Dermis blood vessel endothelial cell (primary cell): ENCODE data around the gene MED12L. TPM values are rescaled to one million over a fixed set of nuclear protein-coding genes. Genes with fewer than 3 reads are reported as not detected.

Experiments used
- DNase-seq: peaks from one replicate; pipeline ENCODE4 v3.0.0; 2010
- total RNA-seq: library from RNA; depleted of rRNA; stranded (reverse); fragments of >200 nt; gene quantifications from 2 replicates; pipeline ENCODE4 v1.2.3, GENCODE V29; 2014

The MED12L gene
- total RNA-seq, 1 donor from 2014 or later = under 0.01 TPM

GRCh38 chr3:151091685-151092345, 6.4 kb downstream of the MED12L start:
- DNase-seq = no peak

- no peak for DNase-seq
These were observed 7.7 kb downstream of the MED12L start for GRCh38 chr3:151093148-151093547.

- DNase-seq = no peak
These were observed 8.4 kb downstream of the MED12L start for GRCh38 chr3:151093905-151094304.

- DNase-seq = no peak
These were observed 11.3 kb downstream of the MED12L start for GRCh38 chr3:151096716-151097115.

- DNase-seq = no peak
These were observed 14.6 kb downstream of the MED12L start for GRCh38 chr3:151100076-151100475.

GRCh38 chr3:151101270-151101969, 16.0 kb downstream of the MED12L start:
- no peak for DNase-seq

- DNase-seq = no peak
These were observed 20.8 kb downstream of the MED12L start for GRCh38 chr3:151106311-151106710.

- no peak for DNase-seq
These were observed 21.7 kb downstream of the MED12L start for GRCh38 chr3:151107177-151107576.

DNA sequence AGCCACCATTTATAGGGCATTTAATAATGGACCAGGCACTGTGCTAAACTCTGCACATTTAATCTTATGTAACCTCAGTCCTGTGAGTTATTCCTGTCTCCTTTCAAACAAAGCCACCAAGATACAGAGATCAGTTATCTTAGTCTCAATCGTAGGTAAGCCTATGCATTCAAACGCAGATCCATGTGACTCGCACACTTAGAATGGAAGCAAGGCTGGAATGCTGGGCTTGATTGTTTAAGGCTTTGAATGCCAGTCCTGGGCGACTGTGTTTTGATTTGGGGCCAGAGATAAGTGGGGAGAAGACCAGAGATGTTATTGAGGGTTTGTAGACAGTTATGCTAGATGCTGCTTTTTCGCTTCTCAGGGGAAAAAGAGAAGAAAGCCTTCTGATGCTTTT, 22.2 kb downstream of the MED12L start:
- no peak for DNase-seq

GRCh38 chr3:151109286-151109800, 23.9 kb downstream of the MED12L start:
- DNase-seq = no peak

GRCh38 chr3:151112731-151113130, 27.3 kb downstream of the MED12L start:
- no peak for DNase-seq

- DNase-seq = no peak
These were observed 27.9 kb downstream of the MED12L start for GRCh38 chr3:151113343-151113742.

- DNase-seq = no peak
These were observed 31.6 kb downstream of the MED12L start for GRCh38 chr3:151117047-151117446.

- DNase-seq = no peak
These were observed 33.7 kb downstream of the MED12L start for GRCh38 chr3:151119188-151119587.

GRCh38 chr3:151120409-151120808, 34.9 kb downstream of the MED12L start:
- no peak for DNase-seq

DNA sequence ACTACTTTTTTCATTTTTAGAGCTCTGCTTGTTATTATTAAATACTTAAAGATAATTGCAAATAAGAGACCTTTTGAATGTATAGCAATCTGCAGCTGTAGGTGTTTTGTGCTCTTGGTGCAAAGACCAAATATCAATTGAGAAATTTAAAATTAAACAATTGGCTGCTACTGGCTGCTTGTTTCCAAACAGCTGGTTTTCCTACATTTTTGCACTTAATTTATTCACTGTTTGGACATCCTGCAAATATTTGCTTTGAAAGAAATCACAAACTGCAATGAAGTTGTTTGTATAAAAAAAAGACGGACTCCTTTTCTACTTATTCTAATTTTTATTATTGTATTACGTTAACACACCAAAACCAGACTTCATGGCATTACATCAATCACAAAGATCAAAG, 35.6 kb downstream of the MED12L start:
- DNase-seq = no peak

- DNase-seq = no peak
These were observed 38.4 kb downstream of the MED12L start for GRCh38 chr3:151123827-151124226.

- DNase-seq = no peak
These were observed 39.0 kb downstream of the MED12L start for GRCh38 chr3:151124476-151124875.

DNA sequence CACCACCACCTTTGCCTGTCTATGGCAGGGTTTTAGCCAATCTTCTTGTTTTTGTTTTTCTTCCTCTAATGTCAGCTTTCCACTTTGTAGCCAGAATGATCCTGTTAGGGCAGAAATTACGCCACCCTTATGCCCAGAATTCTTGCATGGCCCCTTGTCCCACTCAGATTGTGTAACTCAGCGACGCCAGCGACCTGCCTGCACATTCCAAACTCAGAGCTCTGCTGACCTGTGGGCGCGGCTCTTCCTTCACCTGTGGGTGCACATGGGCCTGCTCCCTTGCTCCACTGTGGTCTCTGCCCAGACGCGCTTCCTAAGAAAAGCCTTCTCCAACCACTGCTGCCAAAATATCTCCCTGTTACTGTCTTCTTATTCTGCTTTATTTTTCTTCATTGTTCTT, 45.0 kb downstream of the MED12L start:
- no peak for DNase-seq

DNA sequence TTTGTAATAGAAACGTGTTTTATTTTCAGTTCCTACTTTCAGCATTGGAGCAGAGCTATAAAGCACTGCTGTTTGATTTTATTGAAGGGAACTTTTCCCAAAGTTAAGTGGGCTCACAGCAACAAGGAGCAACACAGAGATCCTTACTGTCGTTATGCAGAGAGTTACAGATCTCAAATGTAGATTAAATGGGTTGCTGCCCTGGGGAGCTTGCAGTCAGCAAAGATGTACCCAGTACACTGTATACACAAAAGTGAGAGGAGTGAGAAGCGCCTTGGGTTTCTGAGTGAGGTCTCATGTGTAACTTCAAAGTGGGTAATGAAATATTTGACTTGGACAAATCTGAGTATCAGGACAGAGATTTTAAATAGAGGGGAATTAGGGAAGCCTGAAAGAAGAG, 47.7 kb downstream of the MED12L start:
- DNase-seq = no peak

GRCh38 chr3:151133917-151134450, 48.5 kb downstream of the MED12L start:
- no peak for DNase-seq

DNA sequence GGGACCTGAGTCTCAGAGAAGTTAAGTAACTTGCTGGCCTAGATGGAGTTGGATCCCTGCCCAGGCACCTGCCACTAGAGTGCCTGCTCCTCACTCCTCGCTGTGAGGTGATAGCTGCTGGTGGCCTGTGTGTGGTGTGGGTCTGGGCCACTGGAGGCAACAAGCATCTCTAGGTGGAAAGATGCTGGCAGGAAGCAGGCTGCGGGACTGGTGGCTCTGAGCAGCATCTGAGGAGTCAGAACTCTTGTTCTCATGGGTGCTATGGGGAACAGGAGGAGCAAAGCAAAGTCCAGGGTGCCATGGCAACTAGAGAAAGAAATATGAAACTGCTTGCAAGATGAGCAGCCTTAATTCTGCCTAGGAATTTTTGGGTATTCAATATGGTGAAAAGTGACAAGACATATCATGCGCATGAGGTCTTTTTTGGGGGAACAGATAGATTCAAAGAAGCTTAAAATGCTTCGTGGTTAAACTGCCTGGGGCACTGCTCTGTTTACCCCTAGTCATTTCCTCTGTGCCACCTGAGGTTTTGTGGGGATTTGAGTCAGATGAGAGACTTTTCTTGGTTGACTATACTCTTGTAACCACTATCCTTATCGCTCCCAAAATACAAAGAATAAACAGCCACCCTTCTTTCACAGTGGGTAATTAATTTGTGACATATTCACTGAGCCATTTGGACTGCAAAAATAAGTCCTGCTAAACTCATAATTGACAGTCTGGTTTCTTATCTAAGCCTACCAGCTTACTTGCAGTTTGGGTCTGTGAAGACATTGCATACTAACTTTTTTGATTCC, 50.3 kb downstream of the MED12L start:
- DNase-seq = no peak

DNA sequence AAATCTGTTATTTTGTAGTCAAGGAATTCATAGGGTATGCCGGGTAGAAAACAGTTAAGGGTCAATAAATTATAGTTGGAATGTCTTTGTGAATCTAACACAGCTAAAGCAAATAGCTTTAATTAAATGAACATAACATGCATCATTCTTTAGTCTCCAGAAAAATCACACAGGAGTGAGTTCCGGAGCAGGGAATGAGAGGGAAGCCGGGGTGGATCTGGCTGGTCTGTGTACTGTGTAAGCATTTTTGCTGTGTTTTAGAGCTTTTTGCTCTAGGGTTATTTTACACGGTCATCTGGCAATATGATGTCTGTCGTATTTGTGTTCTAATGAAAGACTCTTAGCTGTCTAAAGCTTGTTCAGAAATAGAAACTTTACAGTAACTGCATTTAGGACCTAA, 57.5 kb downstream of the MED12L start:
- no peak for DNase-seq
